ENCODE data around the gene ILF3. TPM values are rescaled to one million over a fixed set of nuclear protein-coding genes. Genes with fewer than 3 reads are reported as not detected.

ILF3 gene
- total RNA-seq, 1 donor from 2014 or later: 861 TPM

- Mint-ChIP-seq H3K27me3 (ENCODE audit: low read depth) (no peaks in the 10 kb centered on the region), H3K36me3 (ENCODE audit: low read depth) (peaks cover 13% of the 10 kb centered on the region), H3K9me3 (no peaks in the 10 kb centered on the region), H3K4me3 (no peak overlapping the region), H3K27ac (ENCODE audit: unreplicated experiment) (no peak overlapping the region), H3K4me1 (no peaks in the 10 kb centered on the region)
- DNase-seq (ENCODE audit: low read depth, low spot score): no peak
- TF ChIP-seq, protein P1, sequence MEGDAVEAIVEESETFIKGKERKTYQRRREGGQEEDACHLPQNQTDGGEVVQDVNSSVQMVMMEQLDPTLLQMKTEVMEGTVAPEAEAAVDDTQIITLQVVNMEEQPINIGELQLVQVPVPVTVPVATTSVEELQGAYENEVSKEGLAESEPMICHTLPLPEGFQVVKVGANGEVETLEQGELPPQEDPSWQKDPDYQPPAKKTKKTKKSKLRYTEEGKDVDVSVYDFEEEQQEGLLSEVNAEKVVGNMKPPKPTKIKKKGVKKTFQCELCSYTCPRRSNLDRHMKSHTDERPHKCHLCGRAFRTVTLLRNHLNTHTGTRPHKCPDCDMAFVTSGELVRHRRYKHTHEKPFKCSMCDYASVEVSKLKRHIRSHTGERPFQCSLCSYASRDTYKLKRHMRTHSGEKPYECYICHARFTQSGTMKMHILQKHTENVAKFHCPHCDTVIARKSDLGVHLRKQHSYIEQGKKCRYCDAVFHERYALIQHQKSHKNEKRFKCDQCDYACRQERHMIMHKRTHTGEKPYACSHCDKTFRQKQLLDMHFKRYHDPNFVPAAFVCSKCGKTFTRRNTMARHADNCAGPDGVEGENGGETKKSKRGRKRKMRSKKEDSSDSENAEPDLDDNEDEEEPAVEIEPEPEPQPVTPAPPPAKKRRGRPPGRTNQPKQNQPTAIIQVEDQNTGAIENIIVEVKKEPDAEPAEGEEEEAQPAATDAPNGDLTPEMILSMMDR (conservative IDR thresholded peaks at IDR 0.05): no peak
Measured at GRCh38 chr19:10636304-10636972, 17.7 kb upstream of the ILF3 start.

- DNase-seq (ENCODE audit: low read depth, low spot score): no peak
- H3K27ac Mint-ChIP-seq (ENCODE audit: unreplicated experiment): no peak overlapping the region
- H3K4me1 Mint-ChIP-seq: peaks cover 10% of the 10 kb centered on the region
- H3K36me3 Mint-ChIP-seq (ENCODE audit: low read depth): peaks cover 13% of the 10 kb centered on the region
- no peak overlapping the region for H3K4me3 Mint-ChIP-seq
- TF ChIP-seq, protein P1 (conservative IDR thresholded peaks at IDR 0.05): no peak
- no peaks in the 10 kb centered on the region for H3K9me3 Mint-ChIP-seq
- no peaks in the 10 kb centered on the region for H3K27me3 Mint-ChIP-seq (ENCODE audit: low read depth)
Measured at GRCh38 chr19:10637894-10638293, 16.3 kb upstream of the ILF3 start.

DNA sequence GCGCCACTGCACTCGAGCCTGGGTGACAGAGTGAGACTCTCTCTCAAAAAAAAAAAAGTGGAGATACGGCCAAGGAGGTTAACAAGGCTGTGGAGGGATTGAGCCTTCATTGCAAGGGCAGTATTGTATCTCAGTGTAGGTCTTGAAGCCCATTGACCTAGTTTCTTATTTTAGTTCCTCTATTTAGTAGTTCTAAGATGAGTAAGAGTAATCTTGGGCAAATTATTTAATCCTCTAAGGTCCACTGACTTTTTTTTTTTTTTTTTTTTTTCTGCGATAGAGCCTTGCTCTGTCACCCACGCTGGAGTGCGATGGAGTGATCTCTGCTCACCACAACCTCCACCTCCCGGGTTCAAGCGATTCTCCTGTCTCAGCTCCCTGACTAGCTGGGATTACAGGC, 14.3 kb upstream of the ILF3 start:
- Mint-ChIP-seq H3K9me3 (no peaks in the 10 kb centered on the region), H3K4me1 (peaks cover 30% of the 10 kb centered on the region), H3K27ac (ENCODE audit: unreplicated experiment) (no peak overlapping the region), H3K4me3 (no peak overlapping the region), H3K27me3 (ENCODE audit: low read depth) (no peaks in the 10 kb centered on the region), H3K36me3 (ENCODE audit: low read depth) (peaks cover 12% of the 10 kb centered on the region)
- TF ChIP-seq, protein P1 (conservative IDR thresholded peaks at IDR 0.05): no peak
- DNase-seq (ENCODE audit: low read depth, low spot score): no peak

DNA sequence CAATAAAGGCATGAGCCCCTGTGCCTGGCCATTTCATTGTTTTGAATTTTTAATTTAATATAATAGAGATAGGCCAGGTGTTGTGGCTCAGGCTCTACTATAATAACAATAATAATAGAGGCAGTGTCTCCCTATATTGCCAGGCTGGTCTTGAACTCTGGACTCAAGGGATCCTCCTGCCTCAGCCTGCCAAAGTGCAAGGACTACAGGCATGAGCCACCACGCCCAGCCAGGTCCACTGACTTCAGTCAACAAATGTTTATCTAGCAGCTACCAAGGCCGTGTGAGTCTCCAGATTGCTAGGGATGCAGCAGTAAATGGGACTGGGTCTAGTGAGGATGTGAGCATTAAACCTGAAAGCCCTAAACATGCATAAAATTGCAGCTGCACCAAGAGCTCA, 13.8 kb upstream of the ILF3 start:
- Mint-ChIP-seq H3K4me3 (no peak overlapping the region), H3K27ac (ENCODE audit: unreplicated experiment) (no peak overlapping the region), H3K36me3 (ENCODE audit: low read depth) (peaks cover 6% of the 10 kb centered on the region), H3K27me3 (ENCODE audit: low read depth) (no peaks in the 10 kb centered on the region), H3K9me3 (no peaks in the 10 kb centered on the region), H3K4me1 (peaks cover 31% of the 10 kb centered on the region)
- TF ChIP-seq, protein P1 (conservative IDR thresholded peaks at IDR 0.05): no peak
- no peak for DNase-seq (ENCODE audit: low read depth, low spot score)

DNA sequence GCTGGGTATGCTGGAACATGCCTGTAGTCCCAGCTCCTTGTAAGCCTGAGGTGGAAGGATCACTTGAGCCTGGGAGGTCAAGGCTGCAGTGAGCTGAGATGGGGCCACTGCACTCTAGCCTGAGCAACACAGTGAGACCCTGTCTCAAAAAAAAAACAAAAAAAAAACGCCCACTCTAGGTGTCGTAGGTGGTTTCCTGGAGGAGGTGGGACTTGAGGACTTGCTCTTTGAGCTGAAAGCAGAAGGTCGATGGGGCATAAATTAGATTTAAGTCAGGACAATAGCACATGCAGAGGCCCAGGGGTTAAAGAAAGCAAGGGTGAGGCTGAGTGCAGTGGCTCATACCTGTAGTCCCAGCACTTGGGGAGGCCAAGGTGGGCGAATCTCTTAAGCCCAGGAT, 12.9 kb upstream of the ILF3 start:
- Mint-ChIP-seq H3K9me3 (no peaks in the 10 kb centered on the region), H3K27ac (ENCODE audit: unreplicated experiment) (no peak overlapping the region), H3K36me3 (ENCODE audit: low read depth) (peaks cover 6% of the 10 kb centered on the region), H3K4me1 (peaks cover 31% of the 10 kb centered on the region), H3K27me3 (ENCODE audit: low read depth) (no peaks in the 10 kb centered on the region), H3K4me3 (no peak overlapping the region)
- TF ChIP-seq, protein P1 (conservative IDR thresholded peaks at IDR 0.05): no peak
- no peak for DNase-seq (ENCODE audit: low read depth, low spot score)
